Measurements from ENCODE around the gene CLTCL1. TPM values are rescaled to one million over a fixed set of nuclear protein-coding genes. Genes with fewer than 3 reads are reported as not detected.

The CLTCL1 gene
- total and polyA plus RNA-seq, 10 donors = 1.0 to 12.4 (median 6.1) TPM

GRCh38 chr22:19244600-19245352, 46.7 kb downstream of the CLTCL1 start:
- H3K27me3 ChIP-seq (replicated peaks in 1 of 7) = no peaks in the 10 kb centered on the region
- TF ChIP-seq POLR2AphosphoS5 (IDR thresholded peaks at IDR 0.05) = no peak
- no peak for TF ChIP-seq POLR2A (IDR thresholded peaks at IDR 0.05)
- no peak for TF ChIP-seq CTCF (IDR thresholded peaks at IDR 0.05 in 8 of 11, conservative IDR thresholded peaks at IDR 0.05 in 3 of 11)

GRCh38 chr22:19242699-19243098, 48.8 kb downstream of the CLTCL1 start:
- no peak for TF ChIP-seq POLR2AphosphoS5 (IDR thresholded peaks at IDR 0.05)
- TF ChIP-seq CTCF (IDR thresholded peaks at IDR 0.05 in 8 of 11, conservative IDR thresholded peaks at IDR 0.05 in 3 of 11) = no peak
- no peak for TF ChIP-seq POLR2A (IDR thresholded peaks at IDR 0.05)
- WGBS, 5 donors = 49 to 83% (median 65%) methylated on average over 4 of the region's 4 CpGs
- Histone ChIP-seq H3K27me3 (replicated peaks in 1 of 7) (no peaks in the 10 kb centered on the region), H3K36me3 (peaks cover 0 to 18% (median 0%) of the 10 kb centered on the region in 6 donors), H3K4me3 (no peak overlapping the region), H3K4me1 (peaks cover 0 to 4% (median 0%) of the 10 kb centered on the region in 6 donors), H3K9me3 (no peaks in the 10 kb centered on the region), H3K27ac (peak overlapping the region in 3 of 8 donors; percentile 15 to 68 (median 58))
- no peak for DNase-seq
- intact Hi-C loops (cut with DNase I; ENCODE audit: low total_unique reads) = no loop called here

More at GRCh38 chr22:19244600-19245352, 46.7 kb downstream of the CLTCL1 start:
- Histone ChIP-seq H3K9me3 (no peaks in the 10 kb centered on the region), H3K4me1 (peaks cover 0 to 4% (median 0%) of the 10 kb centered on the region in 6 donors), H3K4me3 (no peak overlapping the region), H3K36me3 (peaks cover 0 to 4% (median 0%) of the 10 kb centered on the region in 6 donors), H3K27ac (peak overlapping the region in 1 of 8 donors; percentile 8)
- 70 to 87% (median 80%) methylated on average over 10 of the region's 10 CpGs for WGBS, 5 donors
- DNase-seq = no peak
- intact Hi-C loops (cut with DNase I; ENCODE audit: low total_unique reads) = no loop called here

GRCh38 chr22:19241593-19241906, 50.0 kb downstream of the CLTCL1 start:
- Histone ChIP-seq H3K36me3 (peaks cover 0 to 27% (median 0%) of the 10 kb centered on the region in 6 donors), H3K27me3 (replicated peaks in 1 of 7) (no peaks in the 10 kb centered on the region), H3K4me1 (peaks cover 0 to 4% (median 0%) of the 10 kb centered on the region in 6 donors), H3K9me3 (no peaks in the 10 kb centered on the region), H3K4me3 (peak overlapping the region in 1 of 8 donors; percentile 24), H3K27ac (peak overlapping the region in 4 of 8 donors; percentile 51 to 68 (median 60))
- intact Hi-C loops (cut with DNase I; ENCODE audit: low total_unique reads) = no loop called here
- DNase-seq = no peak
- TF ChIP-seq POLR2AphosphoS5 (IDR thresholded peaks at IDR 0.05) (no peak), CTCF (IDR thresholded peaks at IDR 0.05 in 8 of 11, conservative IDR thresholded peaks at IDR 0.05 in 3 of 11) (no peak), POLR2A (IDR thresholded peaks at IDR 0.05) (no peak)
- 63 to 85% (median 79%) methylated on average over 6 of the region's 6 CpGs for WGBS, 5 donors

GRCh38 chr22:19240813-19241592, 50.5 kb downstream of the CLTCL1 start:
- no peak for DNase-seq
- Histone ChIP-seq H3K4me1 (peaks cover 0 to 4% (median 0%) of the 10 kb centered on the region in 6 donors), H3K9me3 (no peaks in the 10 kb centered on the region), H3K36me3 (peaks cover 0 to 32% (median 0%) of the 10 kb centered on the region in 6 donors), H3K27me3 (replicated peaks in 1 of 7) (no peaks in the 10 kb centered on the region), H3K4me3 (peak overlapping the region in 1 of 8 donors; percentile 24), H3K27ac (peak overlapping the region in 4 of 8 donors; percentile 51 to 68 (median 60))
- WGBS, 5 donors = 73 to 91% (median 84%) methylated on average over 11 to 14 of the region's 14 CpGs
- intact Hi-C loops (cut with DNase I; ENCODE audit: low total_unique reads) = no loop called here
- TF ChIP-seq POLR2AphosphoS5 (IDR thresholded peaks at IDR 0.05) (no peak), CTCF (IDR thresholded peaks at IDR 0.05 in 8 of 11, conservative IDR thresholded peaks at IDR 0.05 in 3 of 11) (no peak), POLR2A (IDR thresholded peaks at IDR 0.05) (no peak)
